ENCODE measurements around the gene GFY. TPM values are rescaled to one million over a fixed set of nuclear protein-coding genes. Genes with fewer than 3 reads are reported as not detected.
A peak's percentile ranks its signal among the peaks of the same experiment; 100 is the strongest.

GFY gene
- total and polyA plus RNA-seq, 10 of the 15 experiments (the other 5 are each of a cell fraction or from before 2014, with no cell fraction given): 0.05 TPM; not detected in 9

DNA sequence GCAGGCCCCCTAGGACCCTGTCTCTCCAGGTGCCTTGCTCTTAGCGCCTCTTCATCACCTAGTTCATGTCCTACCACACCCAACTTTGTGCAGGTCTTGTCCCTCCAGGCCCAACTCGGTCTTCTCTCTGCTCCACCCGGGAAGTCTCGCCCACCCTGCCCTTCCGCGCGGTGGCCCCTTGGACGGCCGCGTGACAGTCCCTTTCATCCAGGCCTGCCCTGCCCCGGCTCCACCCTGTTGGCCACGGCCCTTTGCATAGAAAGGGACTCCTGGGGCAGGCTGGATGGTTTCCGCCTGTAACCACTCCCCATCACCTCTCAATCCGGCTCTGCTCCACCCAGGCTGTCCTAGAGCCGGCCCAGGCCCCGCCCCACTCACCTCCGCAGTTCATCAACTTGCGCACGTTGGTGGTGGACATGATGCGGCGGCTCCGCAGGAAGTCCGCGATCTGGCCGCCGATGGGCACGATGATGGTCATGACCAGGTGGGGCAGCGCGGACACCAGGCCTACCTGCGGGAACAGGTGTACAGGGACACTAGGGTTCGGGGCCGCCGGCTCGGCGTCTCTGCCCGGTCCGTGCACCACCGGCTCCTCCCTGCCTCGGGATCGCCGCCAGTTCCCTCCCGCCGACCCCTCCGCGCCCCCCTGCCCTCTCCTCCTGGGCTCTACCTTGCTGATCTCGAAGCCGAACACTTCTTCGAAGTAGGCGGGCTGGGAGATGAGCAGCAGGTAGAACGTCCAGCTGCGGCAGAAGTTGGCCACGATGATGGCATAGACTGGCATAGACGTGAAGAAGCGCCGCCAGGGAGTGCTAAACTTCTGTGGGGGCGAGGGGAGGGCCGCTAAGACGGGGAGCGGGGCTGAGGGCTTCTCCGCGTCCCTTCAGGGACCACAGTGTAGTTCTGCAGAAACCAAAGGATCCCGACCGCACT is 7.2 kb downstream of the GFY start (continued):
- no peak for TF ChIP-seq NR2C1 (IDR thresholded peaks at IDR 0.05)
- TF ChIP-seq FOXK2 (IDR thresholded peaks at IDR 0.05): no peak
- no peak for TF ChIP-seq ZNF217 (IDR thresholded peaks at IDR 0.05)
- TF ChIP-seq STAT1 (conservative IDR thresholded peaks at IDR 0.05): no peak
- TF ChIP-seq GATAD2B (conservative IDR thresholded peaks at IDR 0.05; ENCODE audit: low read depth): no peak
- TF ChIP-seq, protein P1, sequence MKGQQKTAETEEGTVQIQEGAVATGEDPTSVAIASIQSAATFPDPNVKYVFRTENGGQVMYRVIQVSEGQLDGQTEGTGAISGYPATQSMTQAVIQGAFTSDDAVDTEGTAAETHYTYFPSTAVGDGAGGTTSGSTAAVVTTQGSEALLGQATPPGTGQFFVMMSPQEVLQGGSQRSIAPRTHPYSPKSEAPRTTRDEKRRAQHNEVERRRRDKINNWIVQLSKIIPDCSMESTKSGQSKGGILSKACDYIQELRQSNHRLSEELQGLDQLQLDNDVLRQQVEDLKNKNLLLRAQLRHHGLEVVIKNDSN (IDR thresholded peaks at IDR 0.05; ENCODE audit: borderline replicate concordance, extremely low read length, insufficient read depth, low read depth, low read length): no peak
- no peak for TF ChIP-seq JUNB (IDR thresholded peaks at IDR 0.05)

DNA sequence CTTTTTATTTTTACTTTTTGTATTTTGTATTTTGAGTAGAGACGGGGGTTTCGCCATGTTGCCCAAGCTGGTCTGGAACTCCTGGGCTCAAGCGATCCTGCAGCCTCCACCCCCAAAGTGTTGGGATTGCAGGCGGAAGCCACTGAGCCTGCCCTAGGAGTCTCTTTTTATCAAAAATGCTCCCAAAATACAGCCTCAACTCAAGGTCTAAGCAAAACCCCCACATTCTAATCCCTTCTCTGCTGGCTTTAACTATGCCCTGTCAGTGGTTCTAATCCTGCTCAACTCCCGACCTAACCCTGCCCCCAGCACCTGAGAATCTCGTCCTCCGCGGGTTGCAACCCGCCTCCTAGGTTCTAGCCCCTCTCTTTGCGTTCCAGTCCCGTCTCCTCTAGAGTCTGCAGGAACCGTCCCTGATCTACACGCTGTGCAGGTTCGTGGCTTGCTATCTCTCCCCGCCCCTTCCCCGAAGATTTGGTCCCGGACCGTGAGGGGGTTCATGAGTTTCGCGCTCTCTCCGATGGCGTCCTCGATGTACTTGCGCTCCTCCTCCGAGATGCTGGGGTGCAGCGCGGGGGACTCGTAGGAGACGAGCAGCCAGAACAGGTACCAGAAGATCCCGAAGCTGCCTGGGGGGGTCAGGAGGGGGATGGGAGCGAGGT is 8.2 kb downstream of the GFY start:
- TF ChIP-seq EZH2 (IDR thresholded peaks at IDR 0.05; ENCODE audit: borderline replicate concordance, control insufficient read depth, low read depth, low read length): 0 out of 2 replicates have a peak, but pooled peaks have one; percentile 37
- TF ChIP-seq, protein P2, sequence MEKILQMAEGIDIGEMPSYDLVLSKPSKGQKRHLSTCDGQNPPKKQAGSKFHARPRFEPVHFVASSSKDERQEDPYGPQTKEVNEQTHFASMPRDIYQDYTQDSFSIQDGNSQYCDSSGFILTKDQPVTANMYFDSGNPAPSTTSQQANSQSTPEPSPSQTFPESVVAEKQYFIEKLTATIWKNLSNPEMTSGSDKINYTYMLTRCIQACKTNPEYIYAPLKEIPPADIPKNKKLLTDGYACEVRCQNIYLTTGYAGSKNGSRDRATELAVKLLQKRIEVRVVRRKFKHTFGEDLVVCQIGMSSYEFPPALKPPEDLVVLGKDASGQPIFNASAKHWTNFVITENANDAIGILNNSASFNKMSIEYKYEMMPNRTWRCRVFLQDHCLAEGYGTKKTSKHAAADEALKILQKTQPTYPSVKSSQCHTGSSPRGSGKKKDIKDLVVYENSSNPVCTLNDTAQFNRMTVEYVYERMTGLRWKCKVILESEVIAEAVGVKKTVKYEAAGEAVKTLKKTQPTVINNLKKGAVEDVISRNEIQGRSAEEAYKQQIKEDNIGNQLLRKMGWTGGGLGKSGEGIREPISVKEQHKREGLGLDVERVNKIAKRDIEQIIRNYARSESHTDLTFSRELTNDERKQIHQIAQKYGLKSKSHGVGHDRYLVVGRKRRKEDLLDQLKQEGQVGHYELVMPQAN (conservative IDR thresholded peaks at IDR 0.05): no peak
- WGBS (ENCODE audit: insufficient coverage, insufficient replicate concordance, low lambda C conversion rate, missing lambda C conversion rate): 29% methylated on average over 30 of the region's 31 CpGs
- ChIA-PET POLR2A (no interaction called here), SMC1A (ENCODE audit: uncharacterized antibody, unreplicated experiment) (no interaction called here), CTCF (no interaction called here), RAD21 (ENCODE audit: unreplicated experiment) (no interaction called here)
- Histone ChIP-seq H3K79me2 (ENCODE audit: control insufficient read depth, insufficient read depth, low read length) (no peaks in the 10 kb centered on the region), H3K36me3 (ENCODE audit: control insufficient read depth in 2 of 2, insufficient read depth in 2 of 2, low read length in 1 of 2) (no peaks in the 10 kb centered on the region), H3K4me1 (ENCODE audit: control insufficient read depth, insufficient read depth, low read length) (no peaks in the 10 kb centered on the region), H3K4me3 (no peak overlapping the region), H4K20me1 (ENCODE audit: control insufficient read depth, insufficient read depth) (no peaks in the 10 kb centered on the region), H3K27ac (ENCODE audit: control insufficient read depth, insufficient read depth) (no peak overlapping the region), H3K4me2 (ENCODE audit: control insufficient read depth, insufficient read depth) (no peak overlapping the region), H2AFZ (ENCODE audit: control insufficient read depth, low read depth, low read length) (no peak overlapping the region), H3K27me3 (replicated peaks in 1 of 2; ENCODE audit: control insufficient read depth in 2 of 2, insufficient read depth in 2 of 2, low read length in 1 of 2) (peaks cover 5 to 12% of the 10 kb centered on the region in 2 experiments), H3K9ac (ENCODE audit: control insufficient read depth, insufficient read depth, low read length) (no peak overlapping the region), H3K9me3 (replicated peaks; ENCODE audit: control insufficient read depth, insufficient read depth, low read length) (no peaks in the 10 kb centered on the region)
- DNase-seq (ENCODE audit: low read depth, low spot score): no peak
- no peak for FAIRE-seq
- intact Hi-C loops (cut with micrococcal nuclease; ENCODE audit: unreplicated experiment) (no loop called here), in situ Hi-C loops (cut with MboI) (no loop called here)
- no TSS peak for BruUV-seq (replicated peaks)
- ATAC-seq: no peak

All from GM12878 (cell line).